NCI-H226 (cell line): ENCODE measurements around the gene SEC14L5.

Source experiments
- DNase-seq: peaks from one replicate; pipeline ENCODE4 v3.0.0-alpha.2; 2015

Gene SEC14L5

DNA sequence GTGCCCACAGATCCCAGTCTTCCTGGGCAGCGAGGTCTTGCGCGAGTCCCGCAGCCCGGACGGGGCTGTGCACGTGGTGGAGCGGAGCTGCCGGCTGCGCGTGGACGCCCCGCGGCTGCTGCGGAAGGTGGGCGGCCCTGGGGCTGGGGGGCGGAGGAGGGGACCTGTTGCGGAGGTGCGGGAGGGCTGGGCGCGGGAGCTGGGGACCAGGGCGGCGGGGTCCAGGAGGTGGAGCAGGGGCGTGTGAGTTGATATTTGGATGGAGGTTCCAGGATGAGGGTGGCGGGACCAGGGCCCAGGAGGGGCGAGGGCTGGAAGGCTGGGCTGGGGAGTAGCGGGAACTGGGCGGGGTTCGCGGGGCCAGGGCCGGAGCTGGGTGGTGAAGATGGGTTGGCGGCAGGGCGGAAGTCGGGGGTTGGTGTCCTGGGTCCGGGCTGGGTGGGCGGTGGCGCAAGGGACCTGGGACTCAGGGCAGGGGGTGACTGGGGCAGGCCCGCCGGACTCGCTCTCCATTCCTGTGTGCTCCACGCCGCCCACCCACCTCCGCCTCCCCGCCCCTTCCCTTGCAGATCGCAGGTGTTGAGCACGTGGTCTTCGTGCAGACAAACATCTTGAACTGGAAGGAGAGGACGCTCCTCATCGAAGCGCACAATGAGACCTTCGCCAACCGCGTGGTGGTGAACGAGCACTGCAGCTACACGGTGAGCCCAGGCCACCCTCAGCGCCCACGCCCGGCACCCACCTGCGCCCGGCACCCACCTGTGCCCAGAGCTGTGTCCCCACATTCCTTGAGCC, 29.6 kb downstream of the SEC14L5 start:
- no peak for DNase-seq

DNA sequence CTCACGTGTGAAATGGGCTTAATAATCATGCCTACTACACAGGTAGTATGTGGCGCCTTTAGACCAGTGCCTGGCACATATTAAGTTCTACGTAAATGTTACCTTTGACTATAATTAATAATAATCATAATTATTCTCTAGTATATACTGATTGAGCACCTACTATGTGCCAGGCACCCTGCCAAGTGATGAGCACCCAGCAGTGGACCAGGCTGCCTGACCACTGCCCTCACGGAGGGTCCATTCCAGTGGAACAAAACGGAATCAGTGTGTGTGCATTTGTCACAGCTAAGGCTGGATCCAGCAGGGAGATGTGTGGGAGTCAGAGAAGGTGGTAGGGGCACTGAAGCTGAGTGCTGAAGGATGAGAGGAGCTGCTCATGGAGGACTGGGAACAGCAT, 30.5 kb downstream of the SEC14L5 start:
- no peak for DNase-seq

DNA sequence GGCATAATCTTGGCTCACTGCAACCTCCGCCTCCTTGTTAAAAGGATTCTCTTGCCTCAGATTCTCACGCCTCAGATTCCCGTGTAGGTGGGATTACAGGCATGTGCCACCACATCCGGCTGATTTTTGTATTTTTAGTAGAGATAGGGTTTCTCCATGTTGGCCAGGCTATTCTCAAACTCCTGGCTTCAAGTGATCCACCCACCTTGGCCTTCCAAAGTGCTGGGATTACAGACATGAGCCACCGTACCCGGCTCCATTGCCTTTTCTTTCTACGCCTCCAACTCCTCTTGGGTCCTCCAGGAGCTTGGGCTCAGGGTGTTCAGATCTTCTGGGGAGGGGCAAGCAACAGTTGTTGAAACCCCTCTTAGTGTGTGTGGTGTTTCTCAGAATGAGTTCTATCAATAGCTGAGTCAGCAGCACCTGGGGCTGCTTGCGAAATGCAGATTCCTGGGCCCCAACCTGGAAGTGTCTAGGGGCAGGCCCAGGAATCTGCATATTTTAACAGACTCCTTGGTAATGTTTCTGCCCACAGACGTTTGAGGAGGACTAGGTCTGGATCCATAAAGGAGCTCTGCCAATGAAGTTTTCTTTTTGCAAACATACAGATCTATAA, 31.4 kb downstream of the SEC14L5 start:
- no peak for DNase-seq

DNA sequence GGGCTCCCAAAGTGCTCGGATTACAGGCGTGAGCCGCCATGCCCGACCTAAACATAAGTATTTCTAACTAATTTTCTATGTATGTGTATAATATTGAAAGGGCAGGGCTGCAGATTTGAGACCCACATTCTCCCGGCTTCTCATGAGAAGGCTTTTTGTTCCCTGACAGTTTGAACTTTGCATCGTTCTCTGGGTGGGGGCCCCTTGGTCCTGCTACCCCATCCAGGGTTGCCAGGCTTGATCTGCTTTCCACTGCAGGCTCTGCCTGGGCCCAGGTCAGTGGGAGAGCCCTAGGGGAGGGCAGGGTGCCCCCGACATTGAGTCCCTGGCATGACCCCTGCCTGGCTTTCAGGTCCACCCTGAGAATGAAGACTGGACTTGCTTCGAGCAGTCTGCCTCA, 32.3 kb downstream of the SEC14L5 start:
- DNase-seq: no peak

DNA sequence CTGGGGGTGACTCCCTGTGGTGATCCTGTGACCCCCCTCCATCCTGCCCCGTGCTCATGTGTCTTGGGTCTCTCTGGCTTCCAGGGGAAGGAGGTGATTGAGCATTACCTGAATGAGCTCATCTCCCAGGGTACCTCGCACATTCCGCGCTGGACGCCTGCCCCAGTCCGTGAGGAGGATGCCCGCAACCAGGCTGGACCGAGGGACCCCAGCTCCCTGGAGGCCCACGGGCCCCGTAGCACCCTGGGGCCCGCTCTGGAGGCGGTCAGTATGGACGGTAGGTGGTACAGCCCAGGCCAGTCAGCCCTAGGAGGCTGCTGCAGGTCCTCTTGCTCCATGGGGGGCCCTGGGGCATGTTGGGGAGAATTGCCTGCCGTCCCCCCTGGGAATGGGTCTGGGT, 33.6 kb downstream of the SEC14L5 start:
- DNase-seq: no peak

DNA sequence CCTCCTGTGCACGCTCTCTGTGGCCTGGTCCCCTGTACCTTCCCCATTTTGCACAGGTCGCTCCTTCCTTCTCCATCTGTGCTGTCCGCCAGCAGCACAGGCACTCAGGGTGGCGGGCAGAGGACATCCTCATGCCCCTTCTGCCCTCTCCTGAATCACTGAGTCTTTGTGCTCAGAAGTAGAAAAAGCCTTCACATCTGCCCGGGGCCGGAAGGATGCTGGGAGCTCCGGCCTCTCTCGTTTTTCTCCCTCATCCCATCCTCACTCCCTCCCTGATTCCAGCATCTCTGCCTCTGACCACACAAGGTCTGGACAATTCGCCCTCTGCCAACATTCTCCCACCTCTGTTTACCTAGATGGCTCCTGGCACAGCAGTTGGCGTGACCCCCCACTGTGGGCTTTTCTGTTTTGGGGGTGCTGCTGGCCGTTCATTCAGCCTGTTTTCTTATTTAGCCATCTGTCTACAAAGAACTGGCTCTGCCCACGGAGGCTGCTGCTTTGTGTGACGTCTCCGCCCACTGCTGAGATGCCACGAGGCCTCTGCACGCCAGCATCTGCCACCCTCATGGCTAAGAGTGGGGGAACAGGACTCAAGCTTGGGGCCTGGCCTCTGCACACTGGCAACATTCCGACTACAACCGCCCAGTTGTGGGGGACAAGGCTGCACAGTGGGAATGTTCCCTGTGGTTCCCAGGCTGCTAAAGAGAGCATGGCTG, 36.7 kb downstream of the SEC14L5 start:
- DNase-seq: no peak

DNA sequence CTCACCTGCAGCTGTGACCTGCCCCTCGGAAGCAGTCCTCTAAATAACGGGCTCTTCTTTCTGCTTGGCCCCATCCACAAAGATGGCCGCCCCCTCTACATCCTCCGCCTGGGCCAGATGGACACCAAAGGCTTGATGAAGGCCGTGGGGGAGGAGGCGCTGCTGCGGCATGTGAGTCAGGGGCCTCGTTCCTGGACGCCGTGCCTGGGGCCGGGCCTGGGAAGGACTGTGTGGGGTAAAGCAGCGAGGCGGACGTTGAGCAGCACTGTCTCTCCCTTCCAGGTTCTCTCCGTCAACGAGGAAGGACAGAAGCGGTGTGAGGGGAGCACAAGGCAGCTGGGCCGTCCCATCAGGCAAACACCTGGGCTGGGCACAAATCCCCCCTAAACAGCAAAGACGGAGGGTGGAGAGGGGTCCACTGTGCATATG, 42.5 kb downstream of the SEC14L5 start:
- DNase-seq: no peak

DNA sequence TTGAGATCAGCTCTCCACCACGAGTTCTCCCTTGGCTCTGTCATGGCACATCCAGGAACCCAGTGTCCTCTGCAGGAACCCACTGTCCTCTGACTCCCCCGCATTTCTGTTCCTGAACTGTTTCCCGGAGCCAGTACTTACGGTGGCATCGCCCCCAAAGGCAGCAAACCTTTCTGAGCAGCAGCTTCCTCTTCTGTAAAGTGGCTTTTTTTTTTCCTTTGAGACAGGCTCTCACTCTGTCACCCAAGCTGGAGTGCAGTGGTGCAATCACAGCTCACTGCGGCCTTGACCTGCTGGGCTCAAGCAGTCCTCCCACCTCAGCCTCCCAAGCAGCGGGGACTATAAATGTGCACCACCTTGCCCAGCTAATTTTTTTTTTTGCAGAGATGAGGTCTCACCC, 43.4 kb downstream of the SEC14L5 start:
- DNase-seq: no peak

DNA sequence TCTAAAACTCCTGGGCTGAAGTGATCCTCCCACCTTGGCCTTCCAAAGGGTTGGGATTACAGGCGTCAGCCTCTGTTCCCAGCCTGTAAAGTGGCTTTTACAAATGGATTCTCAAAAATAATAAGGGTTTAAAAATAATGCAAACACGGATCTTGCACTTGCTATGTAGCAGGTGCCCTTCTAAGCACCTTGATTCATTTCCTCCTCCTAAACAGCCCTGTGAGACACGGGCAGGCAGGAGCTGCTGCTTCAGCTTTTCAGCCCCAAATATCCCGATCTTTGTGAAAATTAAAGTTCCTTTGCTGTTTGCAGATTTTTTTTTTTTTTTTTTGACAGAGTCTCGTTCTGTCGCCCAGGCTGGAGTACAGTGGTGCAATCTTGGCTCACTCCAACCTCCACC, 43.9 kb downstream of the SEC14L5 start:
- DNase-seq: no peak

DNA sequence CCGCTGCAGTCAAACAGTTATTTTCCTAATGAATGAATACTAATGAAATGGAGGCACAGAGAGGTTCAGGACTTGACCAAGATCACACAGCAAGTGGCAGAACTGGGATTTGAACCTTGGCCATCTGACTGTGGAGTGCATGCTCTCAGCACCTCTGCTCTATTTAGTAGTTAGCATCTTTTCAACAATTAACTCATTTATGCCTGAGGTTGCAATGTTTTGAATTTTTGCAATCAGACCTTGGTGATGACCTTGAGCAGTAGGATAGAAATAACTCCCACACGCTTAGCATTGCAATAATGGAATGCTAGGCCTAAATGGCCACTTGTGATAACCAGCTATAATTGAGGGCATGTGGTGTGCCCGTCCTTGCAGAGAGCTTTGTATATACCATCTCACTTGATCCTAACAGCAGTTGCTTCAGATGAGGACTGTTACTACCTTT, 44.6 kb downstream of the SEC14L5 start:
- DNase-seq: no peak

DNA sequence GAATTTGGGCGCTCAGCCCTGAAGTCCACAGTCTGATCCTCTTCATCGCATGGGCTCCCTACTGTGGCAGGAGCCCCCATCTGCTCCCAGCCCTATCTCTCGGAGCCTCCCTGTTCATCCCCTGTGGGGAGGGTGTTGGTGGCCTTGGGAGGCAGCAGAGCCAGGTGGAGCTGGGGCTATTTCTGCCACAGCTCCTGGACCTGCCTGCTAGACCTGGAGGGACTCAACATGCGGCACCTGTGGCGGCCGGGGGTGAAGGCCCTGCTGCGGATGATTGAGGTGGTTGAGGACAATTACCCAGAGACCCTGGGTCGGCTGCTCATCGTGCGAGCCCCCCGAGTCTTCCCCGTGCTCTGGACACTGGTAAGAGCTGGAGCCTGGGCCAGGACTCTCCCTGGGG, 45.1 kb downstream of the SEC14L5 start:
- DNase-seq: no peak

DNA sequence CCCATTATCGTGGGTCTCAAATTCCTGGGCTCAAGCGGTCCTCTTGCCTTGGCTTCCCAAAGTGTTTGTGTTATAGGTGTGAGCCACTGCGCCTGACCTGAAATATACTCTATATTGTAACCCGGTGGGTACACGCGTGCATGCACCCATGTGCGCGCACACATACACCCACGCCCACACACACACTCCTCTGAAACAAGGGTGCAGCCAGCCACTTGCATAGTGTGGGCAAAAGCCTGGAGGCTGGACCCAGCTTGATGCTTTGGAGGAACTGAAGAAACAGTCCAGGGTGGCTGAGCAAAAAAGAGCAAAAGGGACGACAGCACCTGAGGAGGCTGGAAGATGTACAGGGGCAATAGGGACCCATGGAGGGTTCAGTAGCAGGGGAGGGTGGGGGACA, 45.7 kb downstream of the SEC14L5 start:
- DNase-seq: no peak

DNA sequence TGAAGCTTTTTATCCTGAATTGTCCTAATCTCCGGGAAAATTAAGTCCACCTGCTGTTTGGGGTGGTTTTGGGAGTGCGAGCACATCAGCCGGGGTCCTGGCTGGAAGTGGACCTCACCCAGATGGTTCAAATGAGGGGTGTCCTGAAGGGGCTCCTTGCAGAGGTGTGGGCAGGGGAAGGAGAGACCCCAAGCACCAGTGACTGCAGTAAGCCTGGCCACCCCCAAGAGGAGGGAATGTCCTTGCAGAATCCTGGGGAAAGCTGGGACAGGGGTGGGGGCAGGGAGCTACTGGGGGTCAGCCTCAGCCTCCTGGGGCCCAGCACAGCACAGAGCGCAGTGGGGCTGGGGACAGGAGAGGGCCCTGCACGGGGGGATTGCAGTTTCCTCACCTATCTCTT, 46.2 kb downstream of the SEC14L5 start:
- DNase-seq: no peak

DNA sequence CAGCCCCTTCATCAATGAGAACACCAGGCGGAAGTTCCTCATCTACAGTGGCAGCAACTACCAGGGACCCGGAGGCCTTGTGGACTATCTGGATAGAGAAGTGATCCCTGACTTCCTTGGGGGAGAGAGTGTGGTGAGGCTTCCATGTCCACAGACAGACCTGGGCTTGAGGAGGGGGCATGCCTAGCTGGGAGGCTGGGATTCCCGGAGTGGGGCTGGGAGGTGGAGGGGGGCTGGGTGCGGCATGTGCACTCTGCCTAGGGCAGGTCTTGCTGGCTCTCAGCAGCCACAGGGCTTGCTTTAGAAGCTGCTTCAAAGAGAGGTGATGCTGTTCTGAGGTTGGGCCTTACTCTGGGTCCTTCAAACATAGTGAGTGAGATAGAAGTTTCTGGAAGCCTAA, 47.8 kb downstream of the SEC14L5 start:
- no peak for DNase-seq

DNA sequence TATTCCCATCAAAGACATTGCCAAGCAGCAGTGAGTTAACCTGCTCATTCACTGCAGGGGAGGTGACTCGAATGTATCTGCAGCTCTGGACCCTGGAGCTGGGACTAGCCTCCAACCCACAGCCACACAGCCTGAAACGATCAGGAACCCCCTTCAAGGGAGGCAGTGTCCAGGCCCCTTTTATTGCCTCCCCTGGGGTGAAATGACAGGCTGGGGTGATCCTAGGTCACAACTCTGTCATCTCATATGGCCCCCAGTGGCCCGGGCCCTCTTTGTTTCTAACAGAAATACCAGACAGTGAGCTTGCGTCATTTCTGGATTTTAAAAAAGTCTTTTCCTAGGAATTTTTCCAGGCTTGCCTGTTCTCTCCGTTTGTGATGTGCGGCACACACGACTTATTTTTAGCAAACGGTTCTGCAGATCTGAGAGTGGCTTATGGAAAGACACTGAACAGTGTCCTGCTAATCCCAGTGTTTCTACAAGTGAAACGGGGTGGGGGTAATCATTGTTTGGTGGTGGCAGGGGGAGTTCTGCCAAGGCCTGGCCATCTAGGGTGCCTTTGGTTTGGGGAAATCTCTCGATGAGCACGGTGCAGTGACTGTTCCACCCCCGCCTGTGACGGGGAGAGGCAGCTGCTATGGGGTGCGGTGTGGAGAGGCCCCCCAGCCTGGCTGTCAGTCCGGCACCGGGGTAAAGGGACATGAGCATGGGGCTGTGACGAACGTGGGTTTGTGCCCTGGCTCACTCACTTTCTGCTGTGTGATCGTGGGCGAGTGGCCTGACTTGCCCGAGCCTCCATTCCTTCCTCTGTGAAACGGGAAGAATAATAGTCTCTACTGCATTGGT, 48.4 kb downstream of the SEC14L5 start:
- DNase-seq: no peak

DNA sequence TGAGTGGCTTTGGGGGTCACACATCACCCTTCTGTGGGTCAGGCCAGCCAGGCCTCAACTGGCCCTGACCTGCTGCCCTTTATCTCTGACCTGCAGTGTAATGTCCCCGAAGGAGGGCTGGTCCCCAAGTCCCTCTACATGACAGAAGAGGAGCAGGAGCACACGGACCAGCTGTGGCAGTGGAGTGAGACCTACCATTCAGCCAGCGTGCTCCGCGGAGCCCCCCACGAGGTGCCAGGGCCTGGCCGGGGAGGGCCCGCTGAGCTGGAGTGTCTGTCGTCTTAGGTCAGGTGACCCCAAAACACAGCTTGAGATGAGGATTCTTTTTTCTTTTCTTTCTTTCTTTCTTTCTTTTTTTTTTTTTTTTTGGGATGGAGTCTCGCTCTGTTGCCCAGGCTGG, 49.1 kb downstream of the SEC14L5 start:
- DNase-seq: no peak

DNA sequence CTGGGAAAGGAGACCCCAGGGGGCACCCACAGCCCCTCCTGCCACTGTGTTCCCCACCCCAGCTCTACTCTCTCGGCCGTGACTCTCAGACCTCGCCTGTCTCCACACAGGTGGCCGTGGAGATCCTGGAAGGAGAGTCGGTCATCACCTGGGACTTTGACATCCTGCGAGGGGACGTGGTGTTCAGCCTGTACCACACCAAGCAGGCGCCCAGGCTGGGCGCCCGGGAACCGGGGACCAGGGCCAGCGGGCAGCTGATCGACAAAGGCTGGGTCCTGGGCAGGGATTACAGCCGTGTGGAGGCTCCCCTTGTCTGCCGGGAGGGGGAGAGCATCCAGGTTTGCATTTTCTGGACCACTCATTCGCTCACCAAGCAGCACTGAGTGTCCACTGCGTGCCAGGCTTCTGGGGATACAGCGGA, 50.2 kb downstream of the SEC14L5 start:
- DNase-seq: no peak

DNA sequence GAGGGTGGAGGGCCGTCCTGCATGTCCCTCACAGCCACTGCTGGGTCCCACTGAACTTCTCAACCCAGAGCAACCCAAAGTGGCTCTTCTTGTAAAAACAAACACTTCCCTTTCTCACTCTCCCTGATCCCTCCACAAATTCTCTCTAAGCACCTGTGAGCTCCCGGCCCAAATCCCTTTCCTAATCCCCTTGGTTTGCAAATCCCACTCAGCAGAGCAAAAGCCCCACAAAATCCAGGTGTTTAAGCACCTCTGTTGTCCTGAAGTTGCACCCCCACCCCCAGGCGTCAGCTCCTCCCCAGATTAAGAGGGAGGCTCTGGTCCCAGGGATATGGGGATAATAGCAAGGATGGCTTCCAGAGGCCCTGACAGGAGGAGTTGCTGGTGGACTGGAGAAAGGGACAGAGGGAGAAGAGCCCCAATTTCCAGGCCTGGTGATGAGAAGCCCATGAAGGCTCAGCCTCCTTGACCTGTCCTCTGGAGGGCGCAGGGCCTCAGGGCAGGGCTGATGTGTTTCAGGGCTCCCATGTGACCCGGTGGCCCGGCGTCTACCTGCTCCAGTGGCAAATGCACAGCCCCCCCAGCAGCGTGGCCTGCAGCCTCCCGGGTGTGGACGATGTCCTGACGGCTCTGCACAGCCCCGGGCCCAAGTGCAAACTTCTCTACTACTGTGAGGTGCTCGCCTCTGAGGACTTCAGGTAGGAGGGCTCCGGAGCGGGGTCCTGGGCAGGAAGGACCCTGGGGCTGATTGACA, 52.6 kb downstream of the SEC14L5 start:
- no peak for DNase-seq

DNA sequence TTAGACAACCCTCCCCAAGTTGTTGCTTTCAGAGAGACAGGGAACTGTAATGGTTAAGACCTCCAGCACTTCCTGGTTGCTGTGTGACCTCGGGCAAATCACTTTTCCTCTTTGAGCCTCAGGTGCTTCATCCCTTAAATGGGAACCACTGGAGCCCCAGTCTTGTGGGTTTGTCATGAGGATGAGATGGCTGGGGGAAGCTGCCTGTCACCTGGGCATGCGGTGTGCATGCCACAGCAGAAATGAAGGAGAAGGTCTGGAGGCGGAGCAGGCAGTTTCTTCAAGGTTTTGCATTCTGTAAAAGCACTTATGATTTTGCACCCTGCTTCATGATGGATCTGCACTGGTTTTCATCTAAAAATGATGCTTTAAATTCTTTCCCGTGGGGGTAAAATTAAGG, 53.5 kb downstream of the SEC14L5 start:
- no peak for DNase-seq

DNA sequence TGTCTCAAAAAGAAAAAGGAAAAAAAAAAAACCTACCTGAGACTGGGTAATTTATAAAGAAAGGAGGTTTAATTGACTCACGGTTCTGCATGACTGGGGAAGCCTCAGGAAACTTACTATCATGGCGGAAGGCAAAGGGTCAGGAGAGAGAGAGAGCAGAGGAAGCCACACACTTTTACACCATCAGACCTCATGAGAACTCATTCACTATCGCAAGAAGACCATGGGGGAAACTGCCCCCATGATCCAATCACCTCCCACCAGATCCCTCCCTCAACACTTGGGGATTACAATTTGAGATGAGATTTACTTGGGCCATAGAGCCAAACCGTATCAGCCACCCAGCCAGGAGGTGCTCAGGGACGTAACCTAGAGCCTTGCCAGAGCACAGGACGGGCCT, 54.8 kb downstream of the SEC14L5 start:
- DNase-seq: no peak

DNA sequence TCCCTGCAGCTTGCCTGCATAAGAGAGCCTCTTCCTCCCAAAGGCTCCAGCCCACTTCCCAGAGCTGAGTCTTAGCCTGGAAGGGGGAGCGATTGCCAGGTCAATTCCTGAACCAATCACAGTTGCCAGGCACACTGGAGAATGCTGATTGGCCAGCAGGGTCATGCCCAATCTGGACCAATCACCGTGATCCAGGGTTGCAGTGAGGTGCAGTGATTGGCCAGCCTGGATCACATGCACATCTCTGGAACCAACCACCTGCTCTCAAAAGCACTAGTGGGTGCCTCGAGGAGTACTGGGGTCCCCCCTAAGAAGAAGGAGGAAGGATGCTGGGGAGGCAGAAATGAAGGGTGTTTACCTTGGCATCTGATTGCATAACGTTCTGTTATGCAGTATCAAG, 57.2 kb downstream of the SEC14L5 start:
- DNase-seq: no peak

DNA sequence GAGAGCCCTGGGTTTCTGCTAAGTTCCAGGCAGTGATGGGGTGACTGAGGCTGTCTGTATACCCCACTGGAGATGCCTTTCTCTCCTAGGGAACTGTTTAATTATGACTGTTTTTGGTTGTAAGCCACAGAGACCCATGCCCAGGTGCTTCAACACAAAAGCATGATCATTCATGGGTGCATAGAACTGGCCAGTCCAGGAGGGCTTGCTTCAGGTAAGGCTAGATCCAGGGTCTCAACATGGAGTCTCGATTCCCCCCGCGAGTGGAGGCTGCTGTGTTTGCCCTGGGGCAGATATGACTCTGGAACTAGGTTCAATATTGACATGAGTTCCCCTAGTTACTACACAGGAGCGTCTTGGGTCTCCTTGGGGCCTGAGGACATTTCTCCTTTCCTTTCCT, 57.8 kb downstream of the SEC14L5 start:
- DNase-seq: no peak
